ENCODE results near the gene ITPR3. TPM values are rescaled to one million over a fixed set of nuclear protein-coding genes. Genes with fewer than 3 reads are reported as not detected.

The ITPR3 gene
- total RNA-seq, 1 donor from 2014 or later = 17.7 TPM

DNA sequence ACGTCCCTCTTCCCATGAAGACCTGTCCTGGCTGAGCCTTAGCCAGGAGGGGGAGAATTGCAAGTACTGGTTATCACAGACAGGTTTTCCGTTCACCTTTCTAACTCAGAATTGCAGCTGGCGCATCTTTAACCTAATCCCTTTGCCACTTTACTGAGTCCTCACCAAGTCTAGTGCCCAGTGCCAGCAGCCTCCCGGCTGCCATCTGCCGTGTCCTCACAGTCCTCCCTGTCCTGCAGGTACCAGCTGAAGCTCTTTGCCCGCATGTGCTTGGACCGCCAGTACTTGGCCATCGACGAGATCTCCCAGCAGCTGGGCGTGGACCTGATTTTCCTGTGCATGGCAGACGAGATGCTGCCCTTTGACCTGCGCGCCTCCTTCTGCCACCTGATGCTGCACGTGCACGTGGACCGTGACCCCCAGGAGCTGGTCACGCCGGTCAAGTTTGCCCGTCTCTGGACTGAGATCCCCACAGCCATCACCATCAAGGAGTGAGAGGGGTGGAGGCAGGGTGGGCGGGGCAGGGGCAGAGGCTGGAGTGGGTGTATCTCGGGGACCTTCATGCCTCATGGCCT lies 49.1 kb downstream of the ITPR3 start:
- H3K9me3 Mint-ChIP-seq (ENCODE audit: unreplicated experiment) = no peaks in the 10 kb centered on the region

GRCh38 chr6:33670971-33671743 lies 50.0 kb downstream of the ITPR3 start:
- H3K79me2 ChIP-seq (ENCODE audit: insufficient read depth, low read length) = no peaks in the 10 kb centered on the region
- no peak overlapping the region for H3K4me3 ChIP-seq (ENCODE audit: insufficient read depth, low read depth, low read length)
- FAIRE-seq (no peak), DNase-seq (ENCODE audit: low read depth) (no peak)
- H3K27me3 ChIP-seq (ENCODE audit: insufficient read depth, low read length) = no peaks in the 10 kb centered on the region
- H2AFZ ChIP-seq (ENCODE audit: low read depth, low read length) = no peak overlapping the region
- peaks cover 18% of the 10 kb centered on the region for H3K36me3 Mint-ChIP-seq (ENCODE audit: low read depth, unreplicated experiment)
- no peaks in the 10 kb centered on the region for H3K36me3 ChIP-seq (ENCODE audit: insufficient read depth, low read length)
- TF ChIP-seq EZH2 (IDR thresholded peaks at IDR 0.05; ENCODE audit: insufficient read depth, low read length) = no peak
- TF ChIP-seq, protein P1, sequence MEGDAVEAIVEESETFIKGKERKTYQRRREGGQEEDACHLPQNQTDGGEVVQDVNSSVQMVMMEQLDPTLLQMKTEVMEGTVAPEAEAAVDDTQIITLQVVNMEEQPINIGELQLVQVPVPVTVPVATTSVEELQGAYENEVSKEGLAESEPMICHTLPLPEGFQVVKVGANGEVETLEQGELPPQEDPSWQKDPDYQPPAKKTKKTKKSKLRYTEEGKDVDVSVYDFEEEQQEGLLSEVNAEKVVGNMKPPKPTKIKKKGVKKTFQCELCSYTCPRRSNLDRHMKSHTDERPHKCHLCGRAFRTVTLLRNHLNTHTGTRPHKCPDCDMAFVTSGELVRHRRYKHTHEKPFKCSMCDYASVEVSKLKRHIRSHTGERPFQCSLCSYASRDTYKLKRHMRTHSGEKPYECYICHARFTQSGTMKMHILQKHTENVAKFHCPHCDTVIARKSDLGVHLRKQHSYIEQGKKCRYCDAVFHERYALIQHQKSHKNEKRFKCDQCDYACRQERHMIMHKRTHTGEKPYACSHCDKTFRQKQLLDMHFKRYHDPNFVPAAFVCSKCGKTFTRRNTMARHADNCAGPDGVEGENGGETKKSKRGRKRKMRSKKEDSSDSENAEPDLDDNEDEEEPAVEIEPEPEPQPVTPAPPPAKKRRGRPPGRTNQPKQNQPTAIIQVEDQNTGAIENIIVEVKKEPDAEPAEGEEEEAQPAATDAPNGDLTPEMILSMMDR (IDR thresholded peaks at IDR 0.05; ENCODE audit: insufficient read depth, low read depth, low read length) = no peak
- H3K4me2 ChIP-seq (ENCODE audit: low read length) = no peak overlapping the region
- no peaks in the 10 kb centered on the region for H4K20me1 ChIP-seq (ENCODE audit: insufficient read depth, low read length)
- no peaks in the 10 kb centered on the region for H3K9me3 Mint-ChIP-seq (ENCODE audit: unreplicated experiment)
- H3K4me1 Mint-ChIP-seq (ENCODE audit: low read depth, unreplicated experiment) = peaks cover 15% of the 10 kb centered on the region
- H3K27me3 Mint-ChIP-seq (ENCODE audit: low read depth, unreplicated experiment) = no peaks in the 10 kb centered on the region
- H3K4me3 Mint-ChIP-seq (ENCODE audit: unreplicated experiment) = no peak overlapping the region
- H3K27ac Mint-ChIP-seq (ENCODE audit: unreplicated experiment) = no peak overlapping the region
- H3K9me3 ChIP-seq (ENCODE audit: insufficient read depth, low read depth, low read length) = no peaks in the 10 kb centered on the region
- H3K27ac ChIP-seq (ENCODE audit: low read depth, low read length) = no peak overlapping the region
- peaks cover 18% of the 10 kb centered on the region for H3K4me1 ChIP-seq (ENCODE audit: insufficient read depth, low read length)
- no peak overlapping the region for H3K9ac ChIP-seq (ENCODE audit: low read length)

More for the DNA sequence above, 49.1 kb downstream of the ITPR3 start:
- H2AFZ ChIP-seq (ENCODE audit: low read depth, low read length) = no peak overlapping the region
- Mint-ChIP-seq H3K27ac (ENCODE audit: unreplicated experiment) (no peak overlapping the region), H3K36me3 (ENCODE audit: low read depth, unreplicated experiment) (peaks cover 15% of the 10 kb centered on the region), H3K4me1 (ENCODE audit: low read depth, unreplicated experiment) (peaks cover 15% of the 10 kb centered on the region), H3K4me3 (ENCODE audit: unreplicated experiment) (no peak overlapping the region), H3K27me3 (ENCODE audit: low read depth, unreplicated experiment) (no peaks in the 10 kb centered on the region)
- H3K4me2 ChIP-seq (ENCODE audit: low read length) = no peak overlapping the region
- FAIRE-seq = no peak
- no peaks in the 10 kb centered on the region for H4K20me1 ChIP-seq (ENCODE audit: insufficient read depth, low read length)
- H3K36me3 ChIP-seq (ENCODE audit: insufficient read depth, low read length) = no peaks in the 10 kb centered on the region
- no peaks in the 10 kb centered on the region for H3K79me2 ChIP-seq (ENCODE audit: insufficient read depth, low read length)
- no peak overlapping the region for H3K27ac ChIP-seq (ENCODE audit: low read depth, low read length)
- DNase-seq (ENCODE audit: low read depth) = no peak
- no peaks in the 10 kb centered on the region for H3K27me3 ChIP-seq (ENCODE audit: insufficient read depth, low read length)
- H3K4me1 ChIP-seq (ENCODE audit: insufficient read depth, low read length) = peaks cover 18% of the 10 kb centered on the region
- H3K9ac ChIP-seq (ENCODE audit: low read length) = no peak overlapping the region
- H3K9me3 ChIP-seq (ENCODE audit: insufficient read depth, low read depth, low read length) = no peaks in the 10 kb centered on the region
- no peak overlapping the region for H3K4me3 ChIP-seq (ENCODE audit: insufficient read depth, low read depth, low read length)
- TF ChIP-seq, protein P1 (IDR thresholded peaks at IDR 0.05; ENCODE audit: insufficient read depth, low read depth, low read length) = no peak
- no peak for TF ChIP-seq EZH2 (IDR thresholded peaks at IDR 0.05; ENCODE audit: insufficient read depth, low read length)

- FAIRE-seq = no peak
- no peaks in the 10 kb centered on the region for H3K27me3 Mint-ChIP-seq (ENCODE audit: low read depth, unreplicated experiment)
- peaks cover 23% of the 10 kb centered on the region for H3K36me3 Mint-ChIP-seq (ENCODE audit: low read depth, unreplicated experiment)
- no peaks in the 10 kb centered on the region for H3K36me3 ChIP-seq (ENCODE audit: insufficient read depth, low read length)
- no peak overlapping the region for H3K27ac ChIP-seq (ENCODE audit: low read depth, low read length)
- H2AFZ ChIP-seq (ENCODE audit: low read depth, low read length) = no peak overlapping the region
- no peaks in the 10 kb centered on the region for H3K9me3 ChIP-seq (ENCODE audit: insufficient read depth, low read depth, low read length)
- H3K27ac Mint-ChIP-seq (ENCODE audit: unreplicated experiment) = no peak overlapping the region
- no peak for TF ChIP-seq EZH2 (IDR thresholded peaks at IDR 0.05; ENCODE audit: insufficient read depth, low read length)
- TF ChIP-seq, protein P1 (IDR thresholded peaks at IDR 0.05; ENCODE audit: insufficient read depth, low read depth, low read length) = no peak
- H3K79me2 ChIP-seq (ENCODE audit: insufficient read depth, low read length) = no peaks in the 10 kb centered on the region
- H3K4me1 Mint-ChIP-seq (ENCODE audit: low read depth, unreplicated experiment) = peaks cover 15% of the 10 kb centered on the region
- H3K9ac ChIP-seq (ENCODE audit: low read length) = no peak overlapping the region
- H3K4me3 ChIP-seq (ENCODE audit: insufficient read depth, low read depth, low read length) = no peak overlapping the region
- H4K20me1 ChIP-seq (ENCODE audit: insufficient read depth, low read length) = no peaks in the 10 kb centered on the region
- DNase-seq (ENCODE audit: low read depth) = no peak
- no peak overlapping the region for H3K4me3 Mint-ChIP-seq (ENCODE audit: unreplicated experiment)
- no peak overlapping the region for H3K4me2 ChIP-seq (ENCODE audit: low read length)
- H3K4me1 ChIP-seq (ENCODE audit: insufficient read depth, low read length) = peaks cover 19% of the 10 kb centered on the region
- no peaks in the 10 kb centered on the region for H3K9me3 Mint-ChIP-seq (ENCODE audit: unreplicated experiment)
- no peaks in the 10 kb centered on the region for H3K27me3 ChIP-seq (ENCODE audit: insufficient read depth, low read length)
These were observed 50.6 kb downstream of the ITPR3 start for GRCh38 chr6:33671744-33672072.
